Measurements from ENCODE around the gene TBRG4.

The TBRG4 gene

GRCh38 chr7:45151131-45151684 is 39.7 kb upstream of the TBRG4 start:
- TF ChIP-seq CTCF (IDR thresholded peaks at IDR 0.05; ENCODE audit: insufficient read depth, missing control alignments) = no peak
- FAIRE-seq (no peak), DNase-seq (ENCODE audit: insufficient read length, low spot score) (no peak)

GRCh38 chr7:45150199-45150598 is 38.7 kb upstream of the TBRG4 start:
- DNase-seq (ENCODE audit: insufficient read length, low spot score) (no peak), FAIRE-seq (no peak)
- TF ChIP-seq CTCF (IDR thresholded peaks at IDR 0.05; ENCODE audit: insufficient read depth, missing control alignments) = no peak

- TF ChIP-seq CTCF (IDR thresholded peaks at IDR 0.05; ENCODE audit: insufficient read depth, missing control alignments) = no peak
- no peak for FAIRE-seq
- no peak for DNase-seq (ENCODE audit: insufficient read length, low spot score)
Measured at GRCh38 chr7:45149606-45150005, 38.1 kb upstream of the TBRG4 start.

- TF ChIP-seq CTCF (IDR thresholded peaks at IDR 0.05; ENCODE audit: insufficient read depth, missing control alignments) = no peak
- FAIRE-seq = no peak
- no peak for DNase-seq (ENCODE audit: insufficient read length, low spot score)
Measured at GRCh38 chr7:45148653-45148973, 37.1 kb upstream of the TBRG4 start.

GRCh38 chr7:45147858-45148652 is 36.6 kb upstream of the TBRG4 start:
- FAIRE-seq = no peak
- DNase-seq (ENCODE audit: insufficient read length, low spot score) = no peak
- no peak for TF ChIP-seq CTCF (IDR thresholded peaks at IDR 0.05; ENCODE audit: insufficient read depth, missing control alignments)

GRCh38 chr7:45146531-45147379 is 35.3 kb upstream of the TBRG4 start:
- FAIRE-seq (no peak), DNase-seq (ENCODE audit: insufficient read length, low spot score) (no peak)
- TF ChIP-seq CTCF (IDR thresholded peaks at IDR 0.05; ENCODE audit: insufficient read depth, missing control alignments) = no peak

Measured in D721Med (cell line).